ENCODE data around the gene WDR70.
"Not testable (repeated sequence)": the region's sequence is repeated elsewhere in the genome, so short reads cannot be mapped to it uniquely, and the experiment has no call there.

The WDR70 gene

GRCh38 chr5:37774912-37775483 lies 395.9 kb downstream of the WDR70 start:
- no peaks in the 10 kb centered on the region for H3K36me3 ChIP-seq (ENCODE audit: control insufficient read depth, insufficient read depth, low read length)
- TF ChIP-seq CTCF (IDR thresholded peaks at IDR 0.05; ENCODE audit: insufficient read depth, low read length, poor library complexity, severe bottlenecking), result peak; percentile 77
- DNase-seq (ENCODE audit: extremely low read depth, insufficient read length), result peak; percentile 19
- no peaks in the 10 kb centered on the region for H3K27me3 ChIP-seq (replicated peaks; ENCODE audit: control insufficient read depth, insufficient read depth, low read length)
- H3K4me3 ChIP-seq (replicated peaks; ENCODE audit: low read depth, low read length), result no peak overlapping the region

- Histone ChIP-seq H3K36me3 (ENCODE audit: control insufficient read depth, insufficient read depth, low read length) (no peaks in the 10 kb centered on the region), H3K27me3 (replicated peaks; ENCODE audit: control insufficient read depth, insufficient read depth, low read length) (no peaks in the 10 kb centered on the region), H3K4me3 (replicated peaks; ENCODE audit: low read depth, low read length) (no peak overlapping the region)
- DNase-seq (ENCODE audit: extremely low read depth, insufficient read length), result no peak
- no peak for TF ChIP-seq CTCF (IDR thresholded peaks at IDR 0.05; ENCODE audit: insufficient read depth, low read length, poor library complexity, severe bottlenecking)
These were observed 397.7 kb downstream of the WDR70 start for GRCh38 chr5:37776826-37777225.

- DNase-seq (ENCODE audit: extremely low read depth, insufficient read length), result no peak
- Histone ChIP-seq H3K4me3 (replicated peaks; ENCODE audit: low read depth, low read length) (no peak overlapping the region), H3K36me3 (ENCODE audit: control insufficient read depth, insufficient read depth, low read length) (no peaks in the 10 kb centered on the region), H3K27me3 (replicated peaks; ENCODE audit: control insufficient read depth, insufficient read depth, low read length) (no peaks in the 10 kb centered on the region)
- no peak for TF ChIP-seq CTCF (IDR thresholded peaks at IDR 0.05; ENCODE audit: insufficient read depth, low read length, poor library complexity, severe bottlenecking)
These were observed 398.5 kb downstream of the WDR70 start for GRCh38 chr5:37777432-37778130.

- not testable (repeated sequence) for H3K4me3 ChIP-seq (replicated peaks; ENCODE audit: low read depth, low read length); H3K27me3 ChIP-seq (replicated peaks; ENCODE audit: control insufficient read depth, insufficient read depth, low read length); H3K36me3 ChIP-seq (ENCODE audit: control insufficient read depth, insufficient read depth, low read length); DNase-seq (ENCODE audit: extremely low read depth, insufficient read length)
These were observed 402.3 kb downstream of the WDR70 start for GRCh38 chr5:37781409-37781808.

- TF ChIP-seq CTCF (IDR thresholded peaks at IDR 0.05; ENCODE audit: insufficient read depth, low read length, poor library complexity, severe bottlenecking), result no peak
- Histone ChIP-seq H3K27me3 (replicated peaks; ENCODE audit: control insufficient read depth, insufficient read depth, low read length) (no peaks in the 10 kb centered on the region), H3K36me3 (ENCODE audit: control insufficient read depth, insufficient read depth, low read length) (no peaks in the 10 kb centered on the region), H3K4me3 (replicated peaks; ENCODE audit: low read depth, low read length) (no peak overlapping the region)
- no peak for DNase-seq (ENCODE audit: extremely low read depth, insufficient read length)
These were observed 407.3 kb downstream of the WDR70 start for GRCh38 chr5:37786416-37786815.

- DNase-seq (ENCODE audit: extremely low read depth, insufficient read length), result no peak
- Histone ChIP-seq H3K4me3 (replicated peaks; ENCODE audit: low read depth, low read length) (no peak overlapping the region), H3K27me3 (replicated peaks; ENCODE audit: control insufficient read depth, insufficient read depth, low read length) (no peaks in the 10 kb centered on the region), H3K36me3 (ENCODE audit: control insufficient read depth, insufficient read depth, low read length) (no peaks in the 10 kb centered on the region)
- no peak for TF ChIP-seq CTCF (IDR thresholded peaks at IDR 0.05; ENCODE audit: insufficient read depth, low read length, poor library complexity, severe bottlenecking)
These were observed 407.9 kb downstream of the WDR70 start for GRCh38 chr5:37786862-37787519.
